H4 (cell line): Measurements from ENCODE around the gene EIF4E1B. TPM values are rescaled to one million over a fixed set of nuclear protein-coding genes. Genes with fewer than 3 reads are reported as not detected.
A peak's percentile ranks its signal among the peaks of the same experiment; 100 is the strongest.

Experiments
- DNase-seq: peaks from one replicate; pipeline ENCODE4 v3.0.0-alpha.2; 2015; ENCODE audit warnings: low spot score
- total RNA-seq: library from RNA; depleted of rRNA; stranded (reverse); fragments of >200 nt; shearing (Covaris generic); gene quantifications from 2 replicates; pipeline ENCODE4 v1.2.3, GENCODE V29; 2014

The EIF4E1B gene
- total RNA-seq, 1 experiment from 2014 or later = not detected

DNA sequence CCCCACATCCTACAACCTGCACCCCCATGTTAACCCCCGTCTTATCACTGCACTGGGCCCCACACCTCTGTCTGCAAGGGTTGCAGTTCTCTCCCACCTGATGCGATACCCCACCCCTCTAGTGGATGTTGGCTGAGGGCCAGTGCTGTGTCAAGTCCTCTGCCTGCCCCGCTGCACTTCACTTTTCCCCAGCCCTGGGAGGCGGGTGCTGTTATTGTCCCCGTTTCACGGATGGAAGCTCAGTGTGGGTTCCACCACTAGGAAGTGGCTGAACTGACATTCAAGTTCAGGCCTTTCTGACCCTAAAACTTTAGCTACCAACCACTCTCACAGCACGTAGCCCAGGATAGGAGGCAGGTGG is 3.6 kb upstream of the EIF4E1B start:
- no peak for DNase-seq

DNA sequence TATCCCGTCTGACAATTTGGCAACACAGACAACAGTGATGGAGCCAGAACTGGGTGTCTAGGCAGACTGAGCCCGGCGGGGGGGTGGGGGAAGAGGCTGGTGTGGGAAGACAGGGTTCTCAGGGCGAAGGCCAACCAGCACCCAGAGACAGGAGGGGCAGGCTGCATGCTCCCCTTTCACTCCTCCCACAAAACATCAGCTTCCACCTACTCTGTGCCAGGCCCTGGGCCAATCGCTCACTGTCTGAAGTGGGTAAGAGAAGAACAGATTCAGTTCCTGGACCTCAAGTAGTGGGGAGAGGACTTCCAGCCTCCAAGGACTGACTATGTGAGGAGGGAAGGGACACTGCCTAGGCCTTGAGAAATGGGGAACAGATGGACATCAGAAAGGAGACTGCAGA is 2.9 kb upstream of the EIF4E1B start:
- DNase-seq = no peak

DNA sequence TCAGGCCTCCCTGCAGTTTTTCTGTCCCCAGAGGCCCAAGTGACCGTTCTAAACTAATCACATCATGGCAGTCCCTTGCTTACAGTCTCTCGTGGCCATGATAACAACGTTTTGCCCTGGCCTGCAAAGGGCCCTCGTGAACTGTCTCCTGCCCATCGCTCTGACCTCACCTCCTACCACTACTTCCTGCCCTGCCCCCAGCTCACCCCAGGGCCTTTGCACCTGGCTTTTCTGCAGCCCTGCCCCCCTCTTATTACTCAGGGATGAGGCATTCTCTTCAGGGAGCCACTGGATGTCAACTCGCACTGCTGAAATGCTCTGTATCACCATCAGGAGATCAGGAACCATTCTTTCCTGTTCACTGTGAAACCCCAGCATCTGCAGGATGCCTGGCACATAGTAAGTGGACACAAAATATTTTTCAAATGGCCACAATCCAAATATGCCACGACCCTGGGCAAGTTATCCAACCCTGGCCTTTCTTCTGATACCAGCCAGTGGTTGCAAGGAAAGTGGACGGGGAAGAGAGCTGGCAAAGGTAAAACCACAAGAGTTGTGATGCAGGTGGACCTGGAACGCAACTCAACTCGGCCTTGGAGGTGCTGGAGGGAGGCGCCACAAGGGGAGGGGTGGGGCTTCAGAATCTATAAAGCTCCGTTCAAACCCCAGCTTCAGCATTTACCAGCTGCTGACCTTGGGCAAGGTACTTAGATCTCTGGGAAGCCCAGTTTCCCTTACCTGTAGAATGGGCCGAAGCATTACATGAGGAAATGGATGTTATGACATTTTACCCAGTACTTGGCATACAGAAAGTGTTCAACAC is 1.9 kb upstream of the EIF4E1B start:
- DNase-seq = no peak

DNA sequence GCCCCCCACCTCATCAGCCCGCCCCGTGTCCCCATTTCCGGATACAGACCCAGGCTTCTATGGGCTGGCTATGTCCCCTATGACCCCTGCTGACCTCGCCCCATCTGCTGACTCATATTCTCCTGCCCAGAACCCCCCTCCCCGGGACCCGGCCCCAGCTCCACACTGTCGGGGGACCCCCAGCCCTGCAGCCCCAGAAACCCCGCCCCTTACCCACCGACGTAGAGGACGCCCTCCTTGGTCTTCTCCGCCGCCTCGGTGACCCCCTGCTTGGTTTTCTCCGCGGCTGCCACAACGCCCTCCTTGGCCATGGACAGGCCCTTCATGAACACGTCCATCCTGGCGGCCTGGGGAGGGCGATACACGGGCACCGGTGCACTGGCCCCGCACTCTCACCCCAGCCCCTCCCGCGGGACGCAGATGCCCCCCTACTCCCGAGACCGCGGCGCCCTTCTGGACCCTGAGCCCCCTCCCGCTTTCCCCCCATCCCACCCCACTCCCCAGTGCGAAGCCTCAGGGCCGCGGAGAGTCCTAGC is 1.1 kb upstream of the EIF4E1B start:
- DNase-seq = no peak

DNA sequence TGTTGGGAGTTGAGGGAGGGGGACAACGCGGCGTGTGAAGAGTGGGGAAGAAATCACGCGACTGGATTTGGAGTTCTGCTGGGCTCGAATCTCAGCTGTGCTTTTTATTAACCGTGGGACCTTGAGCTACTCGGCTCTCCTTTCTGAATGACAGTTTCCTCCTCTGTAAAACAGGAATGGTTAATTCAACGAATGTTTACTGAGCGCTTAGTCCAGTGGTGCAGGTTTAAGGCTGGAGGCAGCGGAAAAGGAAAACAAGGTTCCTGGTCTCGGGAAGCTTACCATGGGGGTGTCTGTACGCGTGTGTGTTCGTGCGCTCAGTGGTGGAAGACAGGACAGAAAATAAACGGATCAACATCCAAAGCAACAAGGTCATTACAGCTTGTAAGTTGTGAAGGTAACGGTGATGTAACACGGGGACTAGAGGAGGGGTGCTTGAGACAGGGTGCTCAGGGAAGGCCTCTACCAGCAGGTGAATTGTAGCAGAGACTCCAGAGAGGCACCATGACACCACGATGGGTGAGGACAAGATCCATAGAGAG is 277 bp downstream of the EIF4E1B start:
- DNase-seq = no peak

DNA sequence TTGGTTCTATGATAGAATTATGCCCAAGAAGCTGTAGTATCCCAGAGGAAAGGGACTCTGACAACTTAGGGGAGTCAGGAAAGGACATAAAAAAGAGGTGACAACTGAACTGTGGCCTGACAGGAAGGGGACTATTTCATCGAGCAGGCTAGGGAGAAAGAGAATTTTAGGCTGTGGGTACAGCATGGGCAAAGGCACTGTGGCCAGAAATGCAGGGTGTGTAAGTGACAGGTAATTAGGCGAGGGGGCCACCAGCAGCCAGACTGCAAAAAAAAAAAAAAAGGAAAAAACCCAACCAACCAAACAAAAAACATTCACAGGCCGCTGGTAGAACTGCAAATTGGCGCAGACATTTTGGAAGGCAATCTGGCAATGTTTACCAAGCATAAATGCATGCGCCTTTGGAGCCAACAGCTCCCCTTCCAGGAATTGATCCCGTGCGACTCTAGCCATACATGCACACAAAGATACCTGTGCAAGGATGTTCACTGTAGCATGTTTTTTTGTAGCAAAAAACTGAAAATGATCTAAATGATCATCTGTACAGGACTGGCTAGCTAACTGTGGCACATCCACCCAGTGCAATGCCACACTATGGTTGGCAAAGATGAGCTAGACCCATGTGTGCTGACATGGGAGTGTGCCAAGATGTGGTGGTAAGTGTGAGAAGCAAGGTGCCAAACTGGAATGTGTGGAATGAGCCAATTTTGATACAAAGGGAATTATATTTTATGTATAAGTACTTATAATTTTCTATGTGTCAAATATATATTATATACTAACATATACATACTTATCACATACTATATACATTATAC is 1.1 kb downstream of the EIF4E1B start:
- DNase-seq = no peak

DNA sequence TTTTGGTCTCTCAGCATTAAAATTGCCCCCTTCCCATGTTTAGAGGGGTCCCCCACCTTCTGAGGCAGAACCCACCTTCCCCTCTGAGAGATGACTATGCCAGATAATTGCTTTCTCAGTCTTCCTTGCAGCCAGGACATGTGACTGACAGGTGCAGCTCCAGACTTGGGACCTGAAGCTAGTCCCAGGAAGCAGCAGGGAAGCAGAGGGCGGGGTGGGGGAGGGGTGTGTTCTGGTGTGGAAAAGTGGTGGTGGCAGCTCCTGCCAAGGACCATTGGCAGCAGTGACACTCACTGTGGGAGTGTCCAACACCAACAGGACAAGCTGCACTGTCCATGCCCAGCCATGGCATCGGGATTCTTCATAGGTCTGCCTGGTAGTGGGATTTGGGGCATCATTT is 2.3 kb downstream of the EIF4E1B start:
- DNase-seq = no peak

DNA sequence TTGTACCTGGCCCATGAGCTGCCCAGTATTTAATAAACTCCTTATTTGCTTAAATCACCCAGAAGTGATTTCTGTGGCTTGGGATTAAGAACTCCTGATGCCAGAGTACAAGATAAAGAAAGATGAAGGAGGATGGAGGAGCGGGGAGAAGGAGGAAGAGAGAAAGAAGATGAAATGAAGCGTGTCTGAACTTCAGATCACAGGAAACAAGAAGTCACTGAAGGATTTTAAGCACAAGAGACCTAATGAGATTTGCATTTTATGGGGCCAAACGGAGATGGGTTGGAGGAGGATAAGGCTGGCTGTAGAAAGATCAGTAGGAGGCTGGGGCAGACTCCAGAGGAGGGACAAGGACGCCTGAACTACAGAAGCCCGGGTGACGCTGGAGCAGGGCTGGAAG is 3.1 kb downstream of the EIF4E1B start:
- no peak for DNase-seq

DNA sequence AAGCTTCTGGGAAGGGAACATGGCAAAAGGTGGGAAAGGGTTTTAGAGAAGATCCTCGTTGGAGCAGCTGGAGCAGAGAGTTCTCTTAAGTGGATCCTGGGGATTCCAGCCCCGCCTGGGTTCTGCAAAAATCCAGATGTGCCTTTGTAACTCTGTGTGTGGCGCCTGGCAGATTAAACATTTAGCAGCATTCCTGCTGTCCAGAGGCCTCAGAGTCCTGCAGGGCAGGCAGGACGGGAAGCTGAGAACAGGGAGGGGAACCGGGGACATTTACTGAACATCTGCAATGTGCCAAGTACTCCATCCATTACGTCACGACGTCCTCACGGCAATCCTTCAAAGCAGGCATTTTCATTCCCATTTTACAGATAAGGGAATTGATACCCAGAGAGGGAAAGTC is 6.0 kb downstream of the EIF4E1B start:
- DNase-seq = no peak

DNA sequence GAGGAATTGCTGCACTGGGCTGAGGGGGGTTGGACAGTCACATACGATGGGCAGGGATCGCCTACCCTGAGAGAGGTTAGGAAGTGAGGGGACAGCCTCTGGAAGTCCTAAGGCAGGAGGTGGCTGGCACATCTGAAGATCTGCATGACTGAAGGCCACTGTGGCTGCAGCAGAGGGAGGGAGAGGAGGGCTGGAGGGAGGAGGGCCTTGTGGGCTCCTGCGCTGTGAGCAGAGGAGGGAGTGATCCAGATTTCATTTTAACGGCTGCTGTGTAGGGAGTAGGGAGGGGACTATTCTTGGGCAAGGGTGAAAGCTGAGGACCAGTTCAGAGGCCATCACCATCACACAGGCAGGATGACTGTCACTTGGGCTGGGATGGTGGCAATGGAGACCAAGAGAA is 7.1 kb downstream of the EIF4E1B start:
- DNase-seq = no peak

DNA sequence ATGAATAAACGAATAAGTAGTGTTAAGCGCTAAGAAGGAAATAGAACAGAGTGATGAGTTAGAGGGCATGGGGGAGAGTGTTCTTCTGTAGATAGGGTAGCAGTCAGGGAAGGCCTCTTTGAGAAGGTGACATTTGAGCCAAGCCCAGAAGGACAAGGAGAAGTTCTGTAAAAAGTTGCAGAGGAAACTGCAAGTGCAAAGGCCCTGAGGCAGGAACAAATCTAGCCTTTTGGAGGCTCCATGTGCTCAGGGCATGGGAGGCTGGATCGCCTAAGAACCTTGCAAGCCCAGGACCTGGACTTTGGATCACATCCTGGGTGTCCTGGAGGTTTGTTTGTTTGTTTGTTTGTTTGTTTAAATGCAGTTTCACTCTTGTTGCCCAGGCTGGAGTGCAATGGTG is 8.0 kb downstream of the EIF4E1B start:
- no peak for DNase-seq

DNA sequence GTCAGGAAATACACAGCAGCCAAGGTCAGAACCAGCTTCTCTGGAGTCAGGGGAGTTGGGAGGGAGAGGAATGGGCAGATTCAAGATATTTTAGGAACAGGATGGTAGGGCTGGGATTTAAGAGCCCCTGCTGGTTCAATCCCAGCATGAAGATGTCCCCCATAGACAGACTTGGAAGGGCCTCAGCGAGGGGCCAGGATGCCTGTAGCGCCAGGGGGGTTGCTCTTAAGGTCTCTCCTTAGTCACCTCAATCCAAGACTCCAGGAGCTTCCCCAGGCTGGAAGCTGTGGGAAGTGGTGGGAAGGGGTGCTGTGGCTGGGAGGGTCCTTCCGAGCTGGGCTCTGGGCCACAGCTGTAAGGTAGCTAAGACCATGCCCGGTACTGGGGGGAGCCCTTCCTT is 8.7 kb downstream of the EIF4E1B start:
- no peak for DNase-seq

DNA sequence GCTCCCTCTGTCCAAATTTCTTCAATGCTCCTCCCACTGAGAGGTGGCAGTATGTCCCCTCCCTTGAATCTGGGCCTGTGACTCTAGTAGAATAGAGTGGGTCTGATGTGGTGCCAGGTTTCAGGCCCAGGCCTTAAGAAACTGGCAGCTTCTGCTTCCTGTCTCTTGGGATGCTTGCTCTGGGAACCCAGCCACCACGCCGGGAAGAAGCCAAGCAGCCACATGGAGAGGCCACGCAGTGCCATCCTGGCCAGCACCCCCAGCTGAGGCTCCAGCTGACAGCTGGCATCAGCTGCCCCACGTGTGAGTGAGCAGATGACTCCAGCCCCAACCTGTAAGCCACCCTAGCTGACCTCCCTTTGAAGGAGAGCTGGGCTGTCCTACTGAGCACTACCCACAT is 9.5 kb downstream of the EIF4E1B start:
- peak; percentile 55 for DNase-seq

DNA sequence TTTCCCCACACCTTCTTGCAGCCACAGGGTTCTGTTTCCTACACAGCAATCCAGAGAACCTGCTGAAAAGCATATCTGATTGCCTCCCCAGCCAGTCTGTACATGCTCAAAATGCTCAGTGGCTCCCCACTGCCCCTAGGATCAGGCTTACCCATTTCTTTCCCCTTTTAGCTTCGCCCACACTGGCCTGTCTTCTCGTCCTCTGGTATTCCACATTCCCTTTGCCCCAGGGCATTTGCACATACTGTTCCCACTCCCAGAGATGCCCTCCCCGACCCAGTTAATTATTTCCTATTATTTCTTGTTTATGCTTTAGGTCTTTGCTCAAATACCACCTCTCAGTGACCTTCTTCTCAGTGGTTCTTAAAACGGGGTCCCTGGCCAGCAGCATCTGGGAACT is 10.1 kb downstream of the EIF4E1B start:
- no peak for DNase-seq

DNA sequence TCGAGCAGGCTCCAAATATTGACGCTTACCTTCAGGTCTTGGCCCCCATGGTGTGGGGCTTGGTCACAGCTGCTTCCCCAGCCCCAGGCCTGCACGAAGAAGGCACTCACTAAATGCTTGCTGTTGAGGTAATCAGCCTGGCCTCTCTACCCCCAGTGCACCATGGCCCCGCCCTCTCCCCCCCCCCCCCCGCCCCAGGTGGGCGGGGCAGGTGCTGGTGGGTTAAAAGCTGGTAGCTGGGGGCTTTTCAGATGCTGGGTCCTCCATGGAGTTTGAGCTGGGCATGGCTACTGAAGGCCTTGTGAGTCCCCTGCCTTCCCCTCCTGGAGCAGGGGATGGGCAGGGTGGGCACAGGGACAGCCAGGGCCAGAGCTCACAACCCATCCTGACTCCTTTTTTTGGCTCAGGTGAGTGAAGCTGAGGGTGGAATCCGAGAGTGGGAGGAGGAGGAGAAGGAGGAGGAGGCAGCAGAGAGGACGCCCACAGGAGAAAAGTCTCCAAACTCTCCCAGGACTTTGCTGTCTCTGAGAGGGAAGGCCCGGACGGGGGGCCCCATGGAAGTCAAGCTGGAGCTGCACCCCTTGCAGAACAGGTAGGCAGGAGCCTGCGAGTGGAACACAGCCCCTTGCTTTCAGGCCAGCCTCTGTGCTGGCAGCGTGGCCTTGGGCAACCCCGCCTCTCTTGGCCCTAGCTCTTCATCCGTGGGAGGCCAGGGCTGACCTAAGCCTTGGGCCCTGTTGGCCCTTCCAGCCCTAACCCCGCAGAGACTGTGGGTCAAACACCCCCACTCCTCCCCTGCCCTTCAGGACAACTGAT is 12.4 kb downstream of the EIF4E1B start:
- no peak for DNase-seq

DNA sequence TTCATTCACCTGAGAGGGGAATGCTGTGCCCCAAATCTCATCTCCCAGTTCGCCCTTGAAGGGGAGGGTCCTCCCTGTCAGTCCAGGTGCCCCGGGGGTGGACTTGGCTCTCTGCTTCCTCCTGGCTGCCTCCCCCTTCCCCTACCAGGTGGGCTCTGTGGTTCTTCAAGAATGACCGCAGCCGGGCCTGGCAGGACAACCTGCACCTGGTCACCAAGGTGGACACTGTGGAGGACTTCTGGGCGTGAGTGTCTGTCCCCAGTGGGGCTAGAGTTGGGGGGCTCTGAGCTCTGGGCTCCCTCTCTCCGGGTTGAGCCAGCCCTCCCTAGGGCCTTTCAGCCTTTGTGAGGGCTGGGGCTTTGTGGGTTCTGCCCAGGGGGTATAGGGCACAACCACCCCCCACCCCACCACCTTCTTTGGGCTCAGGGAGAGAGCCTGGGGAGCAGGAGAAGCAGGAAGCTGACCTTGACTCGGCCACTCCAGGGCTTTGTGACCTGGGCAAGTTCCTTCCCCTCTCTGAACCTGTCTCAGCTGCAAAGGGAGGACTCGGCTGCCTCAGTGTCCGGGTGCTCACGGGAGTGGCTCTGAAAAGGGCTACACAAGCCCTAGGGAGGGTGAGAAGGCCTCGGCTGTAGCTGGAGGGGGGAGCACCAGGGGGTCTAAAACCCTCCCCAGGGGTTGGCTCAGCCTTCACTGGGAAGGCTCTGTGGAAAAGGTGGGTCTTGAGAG is 13.2 kb downstream of the EIF4E1B start:
- no peak for DNase-seq

DNA sequence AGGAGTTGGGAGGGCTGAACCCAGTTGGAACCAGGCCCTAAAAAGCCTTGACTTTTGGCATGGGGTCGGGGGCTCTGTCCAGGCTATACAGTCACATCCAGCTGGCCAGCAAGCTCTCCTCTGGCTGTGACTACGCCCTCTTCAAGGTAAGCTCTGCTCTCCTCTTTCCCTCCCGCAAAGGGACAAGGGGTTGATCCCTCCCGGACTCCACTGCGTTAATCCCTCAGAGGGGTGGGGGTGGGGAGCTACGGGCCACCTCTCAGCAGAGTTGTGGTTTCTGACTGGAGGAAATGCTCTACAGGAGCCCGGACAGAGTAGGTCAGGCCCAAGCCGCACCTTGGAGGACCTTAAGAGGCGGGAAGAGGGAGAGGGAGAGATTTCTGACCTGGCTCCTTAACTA is 13.8 kb downstream of the EIF4E1B start:
- DNase-seq = no peak

DNA sequence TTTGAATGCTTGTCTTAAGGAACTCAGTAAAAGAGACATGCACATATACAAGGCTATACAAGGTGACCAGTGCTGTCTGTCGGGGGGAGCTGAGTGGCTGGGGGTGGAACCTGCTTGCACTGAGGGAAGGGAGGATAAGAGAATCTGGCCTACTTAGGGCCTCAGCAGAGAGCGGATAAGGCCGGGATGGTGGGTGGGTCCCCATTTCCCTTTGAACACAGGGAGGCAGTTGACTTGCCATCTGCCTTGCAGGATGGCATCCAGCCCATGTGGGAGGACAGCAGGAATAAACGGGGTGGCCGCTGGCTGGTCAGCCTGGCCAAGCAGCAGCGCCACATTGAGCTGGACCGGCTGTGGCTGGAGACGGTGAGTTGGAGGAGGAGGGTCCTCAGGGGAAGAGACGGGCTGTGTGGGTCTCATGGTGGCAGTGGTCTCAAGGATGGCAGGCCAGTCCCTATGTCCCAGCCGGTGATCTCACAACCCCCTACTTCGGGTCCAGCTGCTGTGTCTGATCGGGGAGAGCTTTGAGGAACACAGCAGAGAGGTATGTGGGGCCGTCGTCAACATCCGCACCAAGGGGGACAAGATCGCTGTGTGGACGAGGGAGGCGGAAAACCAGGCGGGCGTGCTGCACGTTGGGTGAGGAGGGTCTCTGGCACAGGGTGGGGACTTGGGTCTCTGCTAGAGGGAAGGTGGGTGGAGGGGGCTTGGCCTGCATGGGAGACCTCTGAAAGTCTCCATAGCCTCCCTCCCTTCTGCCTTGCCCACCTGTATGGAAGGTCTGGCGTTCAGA is 14.6 kb downstream of the EIF4E1B start:
- no peak for DNase-seq

DNA sequence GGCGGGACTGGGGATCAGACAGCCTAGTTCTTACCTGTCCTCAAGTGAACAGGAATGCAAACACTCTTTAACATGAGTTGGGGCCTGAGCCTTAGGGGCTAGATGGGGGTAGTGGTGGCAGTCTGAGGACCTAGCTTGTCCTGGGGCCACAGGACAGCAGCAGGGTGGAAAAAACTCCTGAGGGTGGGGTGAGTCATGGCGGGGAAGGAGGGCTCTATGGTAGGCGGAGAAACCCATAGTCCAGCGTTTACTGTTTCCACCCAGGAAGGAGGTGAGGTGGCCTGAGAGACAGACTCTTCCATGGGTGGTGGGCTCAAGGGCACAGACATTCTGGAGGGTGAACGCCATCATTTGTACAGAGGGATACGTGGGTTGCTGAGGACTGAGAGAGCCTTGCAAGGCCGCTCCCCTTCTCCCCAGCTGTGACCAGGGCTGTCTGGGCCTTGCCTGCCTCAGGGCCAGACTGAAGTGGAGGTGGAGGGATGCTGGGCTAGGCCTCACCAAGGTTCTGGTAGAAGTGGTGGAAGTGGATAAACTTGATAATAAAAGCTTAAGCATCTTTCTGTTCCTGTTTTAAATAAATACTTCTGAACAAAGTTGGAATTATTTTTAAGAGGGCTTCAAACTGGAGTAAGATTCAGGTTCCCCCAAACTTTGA is 15.7 kb downstream of the EIF4E1B start:
- no peak for DNase-seq

DNA sequence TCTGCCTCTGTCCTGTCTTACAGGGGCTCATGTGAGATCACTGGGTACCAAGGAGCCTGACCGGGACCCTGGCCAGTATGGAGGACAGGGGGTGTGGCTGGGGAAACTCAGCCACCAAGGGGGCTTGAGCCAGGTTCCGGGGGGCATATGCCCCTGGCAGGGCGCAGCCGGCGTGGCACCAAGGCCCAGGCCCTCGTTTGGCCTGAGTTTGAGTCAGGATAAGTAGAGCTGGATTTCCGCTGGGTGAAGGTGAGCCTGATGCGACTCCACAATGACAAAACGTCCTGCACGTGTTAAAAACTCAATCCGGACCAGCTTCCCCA is 16.2 kb downstream of the EIF4E1B start:
- no peak for DNase-seq
